Ammon's horn (tissue), 1 donor: ENCODE measurements around the gene GFAP.
A peak's percentile ranks its signal among the peaks of the same experiment; 100 is the strongest.

Experiments
- DNase-seq: peaks from one replicate; pipeline ENCODE4 v3.0.0-alpha.2; 2016; ENCODE audit warnings: low spot score

Gene GFAP

DNA sequence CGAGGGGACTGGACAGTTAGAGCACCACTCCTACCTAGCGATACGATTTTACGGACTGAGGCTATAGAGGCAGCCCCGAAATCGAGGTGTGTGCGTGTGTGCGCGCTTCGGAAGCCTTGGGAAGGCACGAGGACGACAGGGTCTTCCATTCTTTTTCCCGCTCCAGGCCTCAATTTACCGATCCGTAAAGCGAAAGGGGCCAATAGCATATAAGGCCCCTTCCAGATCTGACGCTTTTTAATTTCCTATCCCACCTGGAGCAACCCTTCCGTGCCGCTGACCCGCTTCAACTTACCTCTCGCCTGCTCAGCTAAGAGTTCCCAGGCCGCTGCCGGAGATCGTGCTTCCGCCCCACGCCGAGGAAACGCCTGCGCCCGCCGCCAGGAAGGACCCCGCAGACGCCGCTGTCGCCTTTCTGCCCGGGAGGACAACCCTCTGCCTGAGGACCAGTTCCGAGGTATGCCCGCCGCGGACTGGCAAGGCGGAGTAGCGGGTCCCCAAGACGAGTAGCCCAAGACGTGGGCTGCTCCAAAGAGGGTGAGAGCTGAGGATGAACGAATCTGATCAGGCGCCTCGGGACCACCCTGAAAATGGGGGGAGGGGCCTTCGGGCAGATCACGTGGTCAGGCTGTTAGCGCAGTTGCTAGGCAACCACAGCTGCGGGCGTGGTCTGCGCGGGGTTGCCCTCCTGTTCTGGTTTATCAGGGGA lies 16.1 kb downstream of the GFAP start, which contains the start of gene EFTUD2:
Gene EFTUD2, minus strand, starts transcription at position 372 of the 709 bp plus-strand sequence. CDS start 4,924 bp downstream, outside the sequence.
- peak; percentile 93 for DNase-seq

DNA sequence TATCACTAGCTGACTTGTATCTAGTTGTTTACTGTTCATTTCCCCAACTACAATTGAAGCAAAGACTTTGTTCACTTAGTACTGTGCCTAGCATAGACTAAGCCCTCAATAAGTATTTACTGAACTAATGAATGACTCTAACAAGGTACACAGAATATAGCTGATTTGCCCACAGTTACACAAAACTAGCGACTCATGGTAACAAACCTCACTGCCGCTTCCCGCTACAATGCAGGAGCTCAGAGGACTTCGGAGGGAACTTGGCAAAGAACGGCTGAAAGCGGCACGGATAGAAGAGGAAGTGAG lies 16.6 kb downstream of the GFAP start:
- DNase-seq = no peak

DNA sequence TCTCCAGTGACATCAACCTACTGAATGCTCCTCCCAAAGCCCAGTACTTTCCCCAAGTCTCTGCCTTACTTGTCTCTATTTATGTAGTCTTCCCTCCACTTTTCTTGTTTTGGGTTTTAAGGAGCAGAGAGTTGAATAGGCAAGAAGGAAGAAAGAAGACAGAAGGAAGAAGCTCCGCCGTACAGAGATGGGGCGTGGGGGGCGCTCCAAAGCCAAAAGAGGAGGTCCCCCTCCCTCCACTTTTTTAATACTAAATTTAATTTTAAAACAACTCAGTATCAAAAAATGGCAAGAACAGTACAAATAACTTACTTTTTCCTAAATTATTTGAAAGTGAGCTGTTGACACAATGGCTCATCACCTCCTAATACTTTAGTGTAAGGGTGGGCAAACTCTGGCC lies 20.7 kb downstream of the GFAP start:
- DNase-seq = no peak

GRCh38 chr17:44892250-44892649 lies 23.1 kb downstream of the GFAP start:
- no peak for DNase-seq

DNA sequence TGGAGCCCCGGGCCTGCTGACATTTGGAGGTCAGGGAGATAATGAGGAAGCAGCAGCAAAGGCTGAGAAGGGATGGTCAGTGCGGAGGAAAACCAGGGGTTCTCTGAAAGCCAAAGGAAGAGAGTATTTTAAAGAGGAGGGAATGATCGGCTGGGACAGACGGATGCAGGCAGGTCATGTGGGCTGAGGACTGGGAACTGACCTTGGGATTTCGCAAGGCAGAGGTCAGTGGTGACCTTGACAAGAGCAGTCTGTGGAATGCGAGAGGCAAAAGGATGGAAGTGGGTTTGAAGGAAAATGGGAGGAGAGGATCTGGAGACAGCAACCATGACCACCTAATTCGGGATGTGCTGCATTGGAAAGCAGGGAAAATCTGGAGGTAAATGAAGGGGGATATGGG lies 26.3 kb downstream of the GFAP start:
- no peak for DNase-seq

DNA sequence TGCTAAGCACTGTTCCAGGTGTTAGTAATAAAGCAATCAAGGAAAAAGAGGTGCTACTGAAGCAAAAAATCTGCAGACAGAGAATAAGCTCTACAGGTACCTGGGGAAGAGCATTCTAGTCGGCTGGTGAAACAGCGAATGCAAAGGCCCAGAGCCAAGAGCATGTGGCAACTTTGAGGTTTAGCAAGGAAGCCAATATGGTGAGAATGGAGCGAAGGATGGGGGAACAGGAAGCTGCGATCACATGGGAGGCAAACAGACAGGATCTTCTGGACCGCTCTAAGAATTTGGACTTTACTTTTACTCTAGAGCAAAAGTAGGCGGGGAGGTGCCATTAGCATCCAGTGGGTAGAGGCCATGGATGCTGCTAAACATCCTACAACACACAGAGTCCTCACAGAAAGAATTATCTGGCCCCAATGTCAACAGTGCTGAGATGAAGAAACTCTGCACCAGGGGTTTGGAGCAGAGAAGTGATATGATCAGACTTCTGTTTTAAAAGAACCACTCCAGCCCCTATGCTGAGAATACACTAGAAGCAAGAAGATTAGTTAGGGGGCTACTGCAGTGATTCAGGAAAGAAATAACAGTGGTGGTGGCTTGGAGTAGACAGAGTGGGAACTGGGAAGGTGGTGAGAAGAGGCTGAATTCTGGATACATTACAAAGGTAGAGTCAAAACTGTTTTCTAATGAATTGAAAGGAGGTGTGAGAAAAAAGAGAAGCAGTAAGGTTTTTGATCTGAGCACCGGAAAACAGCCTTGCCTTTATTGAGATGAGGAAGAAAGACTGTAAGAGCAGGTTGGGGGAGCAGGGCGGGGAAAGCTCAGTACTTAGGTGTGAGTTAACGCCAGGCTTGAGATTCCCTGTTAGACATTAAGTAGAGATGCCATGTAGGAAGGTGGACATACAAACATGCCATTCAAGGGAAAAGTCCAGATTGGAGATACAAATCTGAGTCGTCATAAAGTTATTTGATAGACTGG lies 27.0 kb downstream of the GFAP start:
- DNase-seq = no peak

- DNase-seq = no peak
Observed at GRCh38 chr17:44887016-44887415, 28.3 kb downstream of the GFAP start.

GRCh38 chr17:44884941-44885340 lies 30.4 kb downstream of the GFAP start:
- no peak for DNase-seq

- no peak for DNase-seq
Observed at GRCh38 chr17:44881145-44881544, 34.2 kb downstream of the GFAP start.

DNA sequence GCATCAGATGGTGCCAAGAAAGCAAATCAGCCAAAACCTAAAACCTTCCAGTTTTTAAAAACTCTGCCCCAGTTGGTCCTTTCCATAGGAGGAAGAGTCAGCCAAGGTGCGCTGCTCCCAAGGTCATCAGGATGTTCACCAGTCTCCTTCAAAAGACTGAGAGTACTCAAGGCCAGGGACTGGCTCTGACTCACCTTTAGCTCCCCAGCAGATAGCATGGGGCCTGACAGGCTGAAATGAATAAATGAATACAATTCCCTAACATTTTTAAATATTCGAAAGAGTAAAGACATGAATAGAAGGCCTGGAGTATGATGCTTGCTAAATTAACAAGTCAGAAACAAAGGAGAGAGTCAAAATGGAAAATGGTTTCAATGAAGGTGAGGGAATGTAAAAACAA lies 35.2 kb downstream of the GFAP start:
- no peak for DNase-seq

DNA sequence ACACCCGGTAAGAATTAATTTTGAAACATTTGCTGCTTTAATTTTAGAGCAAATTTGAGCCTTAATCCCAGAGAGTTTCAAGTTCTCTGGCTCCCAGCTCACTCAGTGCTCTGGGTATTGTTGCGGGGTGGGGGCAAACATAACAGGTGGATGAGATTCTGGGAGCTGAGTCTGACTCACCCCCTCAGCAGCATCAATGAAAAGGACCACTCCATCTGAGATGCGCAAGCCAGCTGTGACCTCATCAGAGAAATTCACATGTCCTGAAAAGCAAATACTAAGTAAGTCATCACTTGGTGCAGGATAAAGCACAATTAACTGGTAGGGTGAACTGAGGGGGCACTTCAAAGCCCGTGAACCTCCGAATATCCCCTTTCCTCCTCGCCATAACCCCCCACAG lies 35.9 kb downstream of the GFAP start:
- no peak for DNase-seq

- DNase-seq = peak; percentile 30
Observed at GRCh38 chr17:44878627-44879221, 36.6 kb downstream of the GFAP start.

DNA sequence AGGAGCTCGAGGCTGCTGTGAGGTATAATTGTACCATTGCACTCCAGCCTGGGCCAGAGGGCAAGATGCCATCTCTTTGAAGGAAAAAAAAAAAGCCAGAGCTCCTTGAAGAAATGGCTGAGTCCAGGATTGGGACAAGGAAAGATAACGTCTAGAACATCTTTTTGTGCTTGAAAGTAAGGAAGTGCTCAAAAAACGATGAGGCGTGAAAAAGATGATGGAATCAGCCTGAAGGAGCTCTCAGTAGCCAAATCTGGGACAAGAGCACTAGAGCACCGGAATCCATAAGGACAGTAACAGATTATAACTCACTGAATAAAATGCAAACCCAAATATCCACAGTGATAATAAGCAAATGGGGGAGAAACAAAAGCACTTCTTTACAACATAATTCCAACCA lies 38.2 kb downstream of the GFAP start:
- no peak for DNase-seq

- no peak for DNase-seq
Observed at GRCh38 chr17:44875761-44876160, 39.5 kb downstream of the GFAP start.

DNA sequence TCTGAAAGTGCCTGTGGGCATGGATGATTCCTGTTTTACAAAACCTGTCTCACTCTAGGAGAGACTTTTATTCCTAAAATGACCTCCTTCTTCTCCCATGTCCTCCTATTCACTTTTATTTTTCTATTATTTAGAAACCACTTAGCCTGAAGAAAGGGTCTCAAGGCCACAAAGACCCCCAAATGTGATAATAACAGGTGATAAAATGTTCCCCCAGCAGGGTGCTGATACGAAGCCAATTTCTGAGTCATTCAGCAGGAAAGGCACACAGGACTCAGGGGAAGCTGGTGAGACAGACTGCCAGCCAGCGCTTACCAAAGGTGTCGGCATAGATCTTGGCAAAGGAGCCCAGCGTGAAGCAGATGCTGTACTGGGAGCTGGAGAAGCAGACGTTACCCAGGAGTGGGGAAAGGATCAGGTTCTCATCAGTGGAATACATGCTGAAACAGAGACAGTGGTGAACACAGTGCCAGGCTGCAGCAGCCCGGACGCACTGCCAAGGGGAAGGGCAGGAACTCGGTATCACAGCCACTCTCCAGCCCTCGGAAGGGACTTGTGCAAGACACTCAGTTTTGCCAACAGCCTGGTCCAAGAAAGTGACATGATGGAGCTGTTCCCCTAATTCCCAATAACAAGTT lies 43.0 kb downstream of the GFAP start:
- peak; percentile 8 for DNase-seq

DNA sequence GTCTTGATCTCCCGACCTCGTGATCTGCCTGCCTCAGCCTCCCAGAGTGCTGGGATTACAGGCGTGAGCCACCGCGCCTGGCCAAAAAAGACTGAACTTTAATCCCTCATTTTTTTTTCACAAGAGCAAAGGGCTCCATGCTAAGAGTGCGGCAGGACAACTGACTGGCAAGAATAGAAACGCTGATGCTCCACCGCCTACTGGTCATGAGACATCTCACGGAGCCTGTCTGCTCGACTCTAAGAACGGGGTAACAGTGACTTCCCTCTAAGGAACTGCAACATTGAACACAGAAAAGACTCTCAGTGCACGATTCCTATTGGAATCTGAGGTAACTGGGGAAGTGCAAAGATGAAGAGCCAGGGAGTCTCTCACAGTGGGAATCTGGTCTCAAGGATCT lies 43.7 kb downstream of the GFAP start:
- DNase-seq = no peak

DNA sequence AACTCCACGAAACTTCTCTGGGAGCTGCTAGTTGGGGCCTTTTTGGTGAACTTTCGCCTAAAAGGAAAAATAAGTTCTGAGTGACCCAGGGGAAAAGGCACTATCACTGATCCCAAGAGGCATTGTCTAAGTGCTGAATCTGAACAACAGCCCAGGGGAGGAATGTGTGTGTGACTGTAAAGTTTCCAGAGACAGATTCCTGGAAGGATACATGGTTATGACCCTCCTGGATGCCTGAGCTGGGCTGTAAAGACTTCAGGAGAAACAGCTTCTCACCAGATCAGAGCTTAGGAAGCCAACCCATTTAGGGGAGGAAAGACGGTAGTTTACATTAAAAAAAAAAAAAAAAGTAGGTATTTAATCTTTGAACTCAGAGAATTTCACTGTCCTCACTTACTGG lies 47.5 kb downstream of the GFAP start:
- DNase-seq = no peak

GRCh38 chr17:44865931-44866330 lies 49.4 kb downstream of the GFAP start:
- DNase-seq = no peak

DNA sequence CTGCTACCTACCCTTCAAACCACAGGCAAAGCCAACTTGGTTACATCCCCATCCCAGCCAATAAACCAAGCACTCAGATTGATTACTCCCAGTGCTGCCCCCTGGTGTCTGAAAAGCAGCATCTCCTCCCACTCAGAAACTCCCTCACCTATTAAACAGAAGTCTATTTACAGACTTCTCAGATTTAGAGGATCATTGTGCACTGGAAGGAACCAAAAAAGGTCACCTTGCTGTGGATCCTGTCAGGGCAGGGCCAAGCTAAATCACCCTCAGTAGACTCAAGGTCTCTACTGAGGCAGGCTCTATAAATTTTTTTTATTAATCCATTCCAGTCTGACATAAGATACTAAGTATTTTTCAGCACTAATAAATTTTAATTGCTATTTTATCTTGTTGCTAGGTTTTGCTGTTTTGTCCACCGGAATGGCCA lies 50.1 kb downstream of the GFAP start:
- DNase-seq = peak; percentile 81

DNA sequence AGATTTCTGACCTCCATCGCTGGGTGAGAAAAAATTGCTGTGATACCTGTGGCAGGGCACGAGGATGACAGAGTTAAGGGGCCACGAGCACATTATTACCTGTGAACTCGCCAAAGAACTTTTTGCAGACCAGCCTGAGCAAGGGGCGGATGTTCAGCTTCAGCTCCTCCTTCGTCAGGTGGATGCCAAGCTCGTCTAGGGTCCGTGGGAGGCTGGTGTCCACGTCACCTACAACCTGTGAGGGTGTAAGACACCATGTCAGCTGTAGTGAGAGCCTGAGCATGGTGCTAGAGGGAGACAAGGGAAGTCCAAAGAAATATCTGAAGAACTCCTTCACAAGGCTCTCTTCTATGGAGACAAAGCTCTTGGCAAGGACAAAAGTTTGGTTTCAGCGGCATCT lies 50.5 kb downstream of the GFAP start:
- no peak for DNase-seq

DNA sequence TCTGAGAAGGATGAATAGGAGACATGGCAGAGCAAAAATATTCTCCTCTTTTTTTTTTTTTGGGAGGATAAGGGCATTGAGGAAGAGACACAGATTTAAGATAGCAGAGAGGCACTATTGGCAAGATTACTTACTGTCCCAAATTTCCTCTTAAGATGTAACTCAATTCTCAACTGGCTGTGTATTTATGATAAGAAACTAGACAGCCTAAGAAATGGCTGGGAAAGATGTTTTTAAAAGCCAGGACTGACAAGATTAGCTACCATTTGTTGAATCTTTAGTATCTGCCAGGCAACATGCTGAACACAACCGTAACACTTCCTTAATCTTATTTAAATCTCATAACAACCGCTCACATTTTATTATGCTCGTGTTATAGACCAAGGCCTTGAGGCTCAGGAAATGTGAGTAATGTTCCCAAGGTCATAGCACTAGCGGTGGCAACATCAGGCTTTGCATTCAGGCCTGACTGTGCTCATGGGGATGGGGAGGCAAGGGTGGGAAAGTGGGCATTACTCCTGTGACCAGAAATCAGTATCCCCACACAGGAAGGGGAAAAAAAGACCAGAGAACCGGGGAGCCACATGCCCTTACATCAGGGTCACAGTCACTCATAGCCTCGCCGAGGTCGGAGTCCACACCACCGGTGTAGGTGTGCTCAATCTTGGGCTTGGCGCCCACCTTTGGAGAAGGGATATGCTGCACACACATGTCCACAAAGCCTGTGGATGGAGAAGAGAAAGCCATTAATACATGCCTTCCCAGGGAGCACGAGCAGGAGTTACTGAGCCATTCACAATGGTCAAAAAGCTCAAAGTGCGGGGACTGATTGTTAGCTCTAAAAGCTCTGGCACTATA lies 52.0 kb downstream of the GFAP start:
- no peak for DNase-seq
